T follicular helper cell (primary cell): ENCODE measurements around the gene SLC25A15.
"Not testable (repeated sequence)": the region's sequence is repeated elsewhere in the genome, so short reads cannot be mapped to it uniquely, and the experiment has no call there.

Source experiments
- DNase-seq: peaks from one replicate; pipeline ENCODE4 v3.0.0-alpha.2; 2020; ENCODE audit warnings: low read depth

SLC25A15 gene

GRCh38 chr13:40813667-40814454 lies 24.4 kb downstream of the SLC25A15 start:
- DNase-seq, result no peak

- no peak for DNase-seq
Observed at GRCh38 chr13:40814803-40815202, 25.4 kb downstream of the SLC25A15 start.

DNA sequence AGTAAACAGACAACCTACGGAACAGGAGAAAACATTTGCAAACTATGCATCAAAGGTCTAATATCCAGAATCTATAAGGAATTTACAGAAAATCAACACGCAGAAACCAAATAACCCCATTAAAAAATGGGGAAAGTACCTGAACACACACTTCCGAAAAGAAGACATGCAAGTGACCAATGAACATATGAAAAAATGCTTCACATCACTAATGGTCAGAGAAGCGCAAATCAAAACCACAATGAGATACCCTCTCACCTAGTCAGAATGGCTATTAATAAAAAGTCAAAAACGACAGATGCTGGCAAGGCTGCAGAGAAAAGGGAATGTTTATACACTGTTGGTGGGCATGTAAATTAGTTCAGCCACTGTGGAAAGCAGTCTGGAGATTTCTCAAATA lies 29.5 kb downstream of the SLC25A15 start:
- no peak for DNase-seq

DNA sequence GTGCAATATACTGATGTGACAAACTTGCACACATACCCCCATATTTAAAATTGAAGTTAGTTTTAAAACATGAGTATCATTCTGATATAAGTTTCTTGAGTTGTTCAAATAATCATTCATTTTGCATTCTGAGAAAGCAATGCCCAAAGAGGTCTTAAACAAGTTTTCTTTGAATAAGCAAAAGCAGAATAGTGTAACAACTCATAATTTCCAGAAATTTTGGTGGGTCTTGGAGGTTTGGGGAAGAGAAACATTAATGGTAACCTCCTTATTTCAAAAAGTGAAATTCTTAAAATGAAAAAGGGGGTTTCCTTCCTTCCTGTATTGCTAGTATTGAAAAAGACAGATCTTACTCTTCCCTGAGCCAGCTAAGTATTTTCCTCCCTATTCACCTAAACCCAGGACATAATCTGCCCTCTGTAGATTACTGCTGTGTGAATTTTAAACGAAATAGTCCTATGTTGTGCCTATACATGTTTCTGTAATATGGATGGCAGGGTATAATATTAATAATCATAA lies 30.4 kb downstream of the SLC25A15 start:
- DNase-seq, result no peak

DNA sequence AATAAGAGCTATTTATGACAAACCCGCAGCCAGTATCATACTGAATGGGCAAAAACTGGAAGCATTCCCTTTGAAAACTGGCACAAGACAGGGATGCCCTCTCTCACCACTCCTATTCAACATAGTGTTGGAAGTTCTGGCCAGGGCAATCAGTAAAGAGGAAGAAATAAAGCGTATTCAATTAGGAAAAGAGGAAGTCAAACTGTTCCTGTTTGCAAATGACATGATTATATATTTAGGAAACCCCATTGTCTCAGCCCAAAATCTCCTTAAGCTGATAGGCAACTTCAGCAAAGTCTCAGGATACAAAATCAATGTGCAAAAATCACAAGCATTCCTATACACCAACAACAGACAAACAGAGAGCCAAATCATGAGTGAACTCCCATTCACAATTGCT lies 50.3 kb downstream of the SLC25A15 start:
- DNase-seq, result not testable (repeated sequence)

GRCh38 chr13:40840955-40841354 lies 51.5 kb downstream of the SLC25A15 start:
- not testable (repeated sequence) for DNase-seq
